Islet of Langerhans (tissue), 1 donor: ENCODE measurements around the gene CD46.
A peak's percentile ranks its signal among the peaks of the same experiment; 100 is the strongest.
"Not testable (repeated sequence)": the region's sequence is repeated elsewhere in the genome, so short reads cannot be mapped to it uniquely, and the experiment has no call there.

Experiments used
- FAIRE-seq: peaks from one replicate; lab custom pipeline; 2011; peaks lifted over from hg19 to GRCh38; lab: Jason Lieb, UNC

The CD46 gene

DNA sequence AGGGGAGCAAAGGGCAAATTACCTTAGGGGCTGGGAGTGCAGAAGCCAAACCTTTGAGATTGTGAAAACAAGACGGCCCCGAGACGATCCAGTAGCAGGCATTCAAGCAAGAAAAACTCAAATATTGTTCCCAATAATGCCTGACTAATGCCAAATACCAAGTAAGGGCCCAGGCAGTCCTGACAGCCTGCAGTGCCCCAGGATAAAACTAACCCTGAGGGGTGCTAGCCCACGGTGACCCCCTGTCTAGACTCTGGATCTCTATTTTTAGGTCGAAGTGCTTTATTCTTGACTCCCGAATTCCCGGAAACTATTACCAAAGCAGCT, 428 bp upstream of the CD46 start:
- FAIRE-seq, result not testable (repeated sequence)

- FAIRE-seq, result no peak
Measured at GRCh38 chr1:207752456-207752998, 673 bp downstream of the CD46 start.

- FAIRE-seq, result no peak
Measured at GRCh38 chr1:207753611-207754010, 1.8 kb downstream of the CD46 start.

GRCh38 chr1:207754011-207754410, 2.2 kb downstream of the CD46 start:
- no peak for FAIRE-seq

- no peak for FAIRE-seq
Measured at GRCh38 chr1:207754974-207755700, 3.3 kb downstream of the CD46 start.

- no peak for FAIRE-seq
Measured at GRCh38 chr1:207755846-207756693, 4.2 kb downstream of the CD46 start.

GRCh38 chr1:207762622-207763021, 10.8 kb downstream of the CD46 start:
- no peak for FAIRE-seq

DNA sequence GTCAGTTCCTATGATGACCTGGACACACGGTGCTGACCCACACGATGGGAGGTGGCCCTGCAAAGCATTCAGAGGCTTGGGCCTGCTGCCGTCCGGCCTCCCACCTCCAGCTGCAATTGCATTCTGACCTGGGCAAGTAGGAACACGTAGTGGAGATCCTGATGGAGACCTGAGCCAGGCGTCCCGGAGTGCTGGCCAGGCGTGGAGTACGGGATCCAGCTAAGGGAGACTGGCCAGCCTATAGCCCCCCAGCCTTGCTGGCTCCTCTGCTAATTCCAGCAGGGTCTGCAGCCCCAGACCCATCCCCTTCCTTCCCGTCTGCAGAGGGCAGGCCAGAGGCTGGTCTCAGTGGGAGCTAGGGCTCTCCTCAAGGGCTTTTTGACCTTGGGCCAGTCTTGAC, 11.2 kb downstream of the CD46 start:
- no peak for FAIRE-seq

- FAIRE-seq, result no peak
Measured at GRCh38 chr1:207763972-207764371, 12.1 kb downstream of the CD46 start.

DNA sequence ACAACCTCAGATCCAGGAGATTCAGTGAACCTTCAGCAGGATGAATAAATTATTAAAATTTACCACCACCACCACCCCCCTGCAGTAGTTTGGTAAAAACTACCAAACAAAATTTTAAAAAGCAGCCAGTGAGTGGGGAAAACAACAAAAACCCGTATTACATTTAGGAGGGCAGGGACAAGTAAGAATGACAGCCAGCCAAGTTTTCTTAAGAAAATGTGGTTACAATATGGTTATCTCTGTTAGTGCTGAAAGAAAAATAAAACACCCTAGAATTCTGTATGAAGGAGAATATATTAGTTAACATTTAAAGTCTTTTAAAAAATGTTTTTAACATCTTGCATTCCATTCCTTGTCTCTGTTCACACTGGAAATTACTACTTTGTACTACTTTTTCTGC, 14.7 kb downstream of the CD46 start:
- FAIRE-seq, result no peak

DNA sequence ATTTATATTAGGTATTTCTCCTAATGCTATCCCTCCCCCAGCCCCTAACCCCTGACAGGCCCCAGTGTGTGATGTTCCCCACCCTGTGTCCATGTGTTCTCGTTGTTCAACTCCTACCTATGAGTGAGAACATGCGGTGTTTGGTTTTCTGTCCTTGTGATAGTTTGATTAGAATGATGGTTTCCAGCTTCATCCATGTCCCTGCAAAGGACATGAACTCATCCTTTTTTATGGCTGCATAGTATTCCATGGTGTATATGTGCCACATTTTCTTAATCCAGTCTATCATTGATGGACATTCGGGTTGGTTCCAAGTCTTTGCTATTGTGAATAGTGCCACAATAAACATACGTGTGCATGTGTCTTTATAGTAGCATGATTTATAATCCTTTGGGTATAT, 18.7 kb downstream of the CD46 start:
- not testable (repeated sequence) for FAIRE-seq

- FAIRE-seq, result not testable (repeated sequence)
Measured at GRCh38 chr1:207776045-207776444, 24.2 kb downstream of the CD46 start.

- not testable (repeated sequence) for FAIRE-seq
Measured at GRCh38 chr1:207777412-207777811, 25.6 kb downstream of the CD46 start.

- no peak for FAIRE-seq
Measured at GRCh38 chr1:207779008-207779407, 27.2 kb downstream of the CD46 start.

GRCh38 chr1:207781312-207781711, 29.5 kb downstream of the CD46 start:
- no peak for FAIRE-seq

DNA sequence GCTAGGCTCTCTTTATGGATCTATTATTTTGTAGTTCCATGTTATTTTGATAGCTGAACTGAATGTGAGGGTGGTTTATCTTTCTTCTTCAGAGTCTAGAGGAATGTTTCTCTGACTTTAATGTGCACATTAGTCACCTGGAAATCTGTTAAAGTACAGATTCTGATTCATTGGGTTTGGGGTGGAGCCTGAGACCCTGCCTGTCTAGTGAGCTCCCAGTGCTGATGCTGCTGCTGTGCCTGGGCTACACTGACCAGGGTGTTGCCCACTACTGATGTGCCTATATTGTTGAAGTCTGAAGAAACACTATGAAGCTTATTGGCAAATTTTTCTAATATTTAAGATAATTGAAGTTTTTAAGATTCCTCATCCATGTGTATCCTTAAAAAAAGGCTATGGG, 35.9 kb downstream of the CD46 start:
- no peak for FAIRE-seq

DNA sequence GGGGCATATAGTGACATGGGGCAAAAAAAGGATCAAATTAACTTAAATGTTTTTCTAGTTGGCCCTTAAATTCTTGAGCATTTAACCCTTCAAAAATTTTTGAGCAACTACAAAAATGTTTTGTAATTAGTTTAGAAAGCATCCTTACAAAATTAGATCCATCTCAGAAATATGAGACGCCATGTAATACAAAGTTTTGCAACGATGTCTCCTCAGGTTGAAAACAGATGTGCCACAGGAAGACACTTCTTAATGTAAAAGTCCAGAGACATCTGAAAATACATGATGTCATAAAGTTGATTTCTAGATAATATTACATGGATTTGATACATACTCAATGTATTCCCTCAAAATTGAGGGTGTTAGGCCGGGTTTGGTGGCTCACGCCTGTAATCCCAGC, 37.5 kb downstream of the CD46 start:
- FAIRE-seq, result no peak

GRCh38 chr1:207789792-207790787, 38.2 kb downstream of the CD46 start:
- FAIRE-seq, result peak; percentile 90

DNA sequence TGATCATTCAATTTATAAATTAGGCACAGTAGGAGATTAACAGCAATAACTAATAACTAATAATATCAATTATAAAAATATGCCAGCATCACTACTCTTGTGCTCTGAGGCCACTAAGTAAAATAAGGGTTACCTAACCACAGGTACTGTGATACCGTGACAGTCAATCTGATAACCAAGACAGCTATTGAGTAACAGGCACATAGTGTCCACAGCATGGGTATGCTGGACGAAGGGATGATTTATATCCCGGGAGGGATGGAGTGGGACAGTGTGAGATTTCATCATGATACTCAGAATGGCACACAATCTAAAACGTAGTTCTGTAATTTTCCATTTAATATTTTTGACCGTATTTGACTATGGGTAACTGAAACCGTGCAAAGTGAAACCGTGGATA, 39.4 kb downstream of the CD46 start:
- no peak for FAIRE-seq

- FAIRE-seq, result no peak
Measured at GRCh38 chr1:207793327-207793726, 41.5 kb downstream of the CD46 start.

- no peak for FAIRE-seq
Measured at GRCh38 chr1:207794861-207795260, 43.0 kb downstream of the CD46 start.
